Measurements from ENCODE around the gene DROSHA. TPM values are rescaled to one million over a fixed set of nuclear protein-coding genes. Genes with fewer than 3 reads are reported as not detected.
"Not testable (repeated sequence)": the region's sequence is repeated elsewhere in the genome, so short reads cannot be mapped to it uniquely, and the experiment has no call there.

Gene DROSHA
- total RNA-seq, 8 experiments from 2014 or later, result 32.7 to 106 (median 49.9) TPM

DNA sequence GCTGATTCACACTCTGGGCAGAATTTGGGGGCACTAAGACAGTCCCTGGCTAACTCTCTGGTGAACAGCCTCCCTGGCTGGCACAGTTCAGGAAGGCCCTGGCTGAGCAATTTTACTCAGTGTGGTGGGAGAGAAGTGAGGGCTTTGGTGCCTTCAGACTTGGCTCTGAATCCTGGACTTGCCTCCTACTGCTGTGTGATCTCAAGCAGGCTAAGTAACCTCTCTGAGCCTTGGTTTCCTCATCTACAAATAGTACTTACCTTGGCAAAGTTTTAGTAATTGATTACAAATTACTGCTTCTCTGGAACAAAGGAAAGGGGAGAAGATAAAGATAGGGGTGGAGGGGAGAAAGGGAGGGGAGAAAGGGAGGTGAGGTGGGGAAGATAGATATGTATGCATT is 153.8 kb downstream of the DROSHA start:
- peaks cover 0 to 5% of the 10 kb centered on the region in 2 donors for H3K4me1 ChIP-seq (replicated peaks in 1 of 2)
- H3K27ac ChIP-seq, result no peak overlapping the region
- H3K4me3 ChIP-seq, result no peak overlapping the region
- in situ Hi-C loops (cut with MboI; ENCODE audit: low pct_unique_long_range_greater_than_20kb in 2 of 9, low sequenced_read_pairs in 9 of 9, unreplicated experiment in 9 of 9), result no loop called here
- ATAC-seq (replicated peaks in 6 of 8), result no peak

- H3K27ac ChIP-seq, result no peak overlapping the region
- peaks cover 0 to 3% of the 10 kb centered on the region in 2 donors for H3K4me1 ChIP-seq (replicated peaks in 1 of 2)
- no peak overlapping the region for H3K4me3 ChIP-seq
- in situ Hi-C loops (cut with MboI; ENCODE audit: low pct_unique_long_range_greater_than_20kb in 2 of 9, low sequenced_read_pairs in 9 of 9, unreplicated experiment in 9 of 9), result no loop called here
- 59 to 94% (median 83%) methylated on average over 2 to 6 of the region's 6 CpGs; no CpG with 5 or more reads in 2 of the 10 experiments for WGBS, 10 experiments
- no peak for ATAC-seq (replicated peaks in 6 of 8)
Measured at GRCh38 chr5:31377274-31377946, 154.5 kb downstream of the DROSHA start.

DNA sequence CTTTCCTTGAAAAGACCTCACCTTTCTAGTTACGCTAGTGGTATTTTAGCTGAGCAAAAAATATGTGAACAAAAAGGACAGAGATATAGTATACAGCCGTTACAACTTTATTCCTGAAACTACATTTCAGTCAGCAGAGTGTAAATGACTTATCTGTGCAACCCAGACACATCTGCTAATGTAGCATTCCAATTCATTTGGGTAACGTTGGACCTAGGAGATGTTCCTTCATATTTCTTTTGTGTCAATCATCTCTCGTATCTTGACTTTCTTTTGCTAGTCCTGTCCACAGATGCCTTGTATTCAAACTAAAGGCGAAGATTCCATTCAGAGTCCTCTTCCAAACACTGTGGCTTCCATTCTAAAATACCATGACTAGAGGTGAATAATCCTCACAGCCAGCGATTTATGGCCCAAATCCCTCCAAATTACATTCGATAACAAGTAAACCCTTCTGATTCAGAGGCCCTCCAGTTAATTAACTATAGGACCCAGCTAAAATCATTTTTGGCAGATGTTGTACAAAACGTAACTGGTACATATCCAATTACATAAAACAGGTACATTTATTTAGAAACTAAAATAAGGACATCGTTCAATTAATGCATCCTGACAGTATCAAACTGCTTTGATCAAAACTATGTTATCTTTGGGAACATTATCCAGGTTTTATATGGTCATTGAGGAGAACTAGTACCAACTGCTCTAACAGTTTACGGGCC is 155.7 kb downstream of the DROSHA start:
- H3K4me3 ChIP-seq, result no peak overlapping the region
- in situ Hi-C loops (cut with MboI; ENCODE audit: low pct_unique_long_range_greater_than_20kb in 2 of 9, low sequenced_read_pairs in 9 of 9, unreplicated experiment in 9 of 9), result no loop called here
- ATAC-seq (replicated peaks in 6 of 8), result no peak
- peaks cover 0 to 2% of the 10 kb centered on the region in 2 donors for H3K4me1 ChIP-seq (replicated peaks in 1 of 2)
- no peak overlapping the region for H3K27ac ChIP-seq
- WGBS, 10 experiments, result 54 to 100% (median 88%) methylated on average over 1 to 9 of the region's 10 CpGs

DNA sequence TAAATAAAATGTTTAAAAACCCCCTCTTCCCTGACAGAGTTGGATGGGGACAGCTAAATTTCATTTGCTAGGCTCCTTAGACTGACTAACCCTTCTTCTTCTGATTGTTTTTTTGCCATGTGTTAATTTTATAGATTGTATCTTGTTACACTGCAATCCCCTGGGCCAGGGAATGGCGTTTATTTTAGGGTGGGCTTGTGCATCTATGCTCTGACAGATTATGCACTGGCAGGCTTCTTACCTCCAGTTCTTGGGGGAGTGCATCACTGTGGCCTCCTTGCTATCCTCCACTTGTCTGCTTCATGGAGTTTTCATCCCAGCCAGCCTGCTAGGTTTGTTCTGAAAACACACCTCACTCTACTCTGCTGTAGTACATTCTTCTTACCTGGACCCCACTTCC is 159.8 kb downstream of the DROSHA start:
- H3K4me3 ChIP-seq, result no peak overlapping the region
- no peak for ATAC-seq (replicated peaks in 6 of 8)
- no peaks in the 10 kb centered on the region for H3K4me1 ChIP-seq (replicated peaks in 1 of 2)
- 0 to 75% (median 17%) methylated on average over 1 of the region's 1 CpG; no CpG with 5 or more reads in 7 of the 10 experiments for WGBS, 10 experiments
- no peak overlapping the region for H3K27ac ChIP-seq
- in situ Hi-C loops (cut with MboI; ENCODE audit: low pct_unique_long_range_greater_than_20kb in 2 of 9, low sequenced_read_pairs in 9 of 9, unreplicated experiment in 9 of 9), result no loop called here

DNA sequence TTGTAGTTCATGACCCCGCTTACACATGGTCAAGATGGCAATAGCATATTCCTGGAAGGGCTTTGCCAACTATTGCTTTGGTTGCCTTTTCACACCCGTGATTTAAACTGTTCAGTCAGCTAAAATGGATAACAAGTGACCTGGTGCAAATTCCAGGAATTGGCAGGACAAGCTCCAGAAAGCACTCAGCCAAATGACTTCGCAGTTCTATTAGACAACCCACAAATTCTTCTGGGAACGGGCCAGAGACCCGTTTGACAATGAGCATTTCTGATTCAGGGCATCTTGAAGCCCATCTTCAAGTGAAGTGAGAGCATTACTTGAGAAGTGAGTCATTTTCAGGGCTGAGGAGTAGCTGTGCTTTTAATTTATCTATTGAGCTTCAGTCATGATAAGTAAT is 165.0 kb downstream of the DROSHA start:
- in situ Hi-C loops (cut with MboI; ENCODE audit: low pct_unique_long_range_greater_than_20kb in 2 of 9, low sequenced_read_pairs in 9 of 9, unreplicated experiment in 9 of 9), result no loop called here
- Histone ChIP-seq H3K4me1 (replicated peaks in 1 of 2) (no peaks in the 10 kb centered on the region), H3K27ac (no peak overlapping the region), H3K4me3 (no peak overlapping the region)
- peak in 1 of 8 experiments; percentile 77 for ATAC-seq (replicated peaks in 6 of 8)
- WGBS, 10 experiments, result 0 to 100% (median 60%) methylated on average over 1 to 4 of the region's 5 CpGs; no CpG with 5 or more reads in 3 of the 10 experiments

GRCh38 chr5:31365776-31366175 is 166.1 kb downstream of the DROSHA start:
- Histone ChIP-seq H3K4me3 (no peak overlapping the region), H3K4me1 (replicated peaks in 1 of 2) (no peaks in the 10 kb centered on the region), H3K27ac (no peak overlapping the region)
- ATAC-seq (replicated peaks in 6 of 8), result no peak
- WGBS, 10 experiments, result 29 to 100% (median 60%) methylated on average over 1 to 3 of the region's 3 CpGs; no CpG with 5 or more reads in 4 of the 10 experiments
- in situ Hi-C loops (cut with MboI; ENCODE audit: low pct_unique_long_range_greater_than_20kb in 2 of 9, low sequenced_read_pairs in 9 of 9, unreplicated experiment in 9 of 9), result no loop called here

DNA sequence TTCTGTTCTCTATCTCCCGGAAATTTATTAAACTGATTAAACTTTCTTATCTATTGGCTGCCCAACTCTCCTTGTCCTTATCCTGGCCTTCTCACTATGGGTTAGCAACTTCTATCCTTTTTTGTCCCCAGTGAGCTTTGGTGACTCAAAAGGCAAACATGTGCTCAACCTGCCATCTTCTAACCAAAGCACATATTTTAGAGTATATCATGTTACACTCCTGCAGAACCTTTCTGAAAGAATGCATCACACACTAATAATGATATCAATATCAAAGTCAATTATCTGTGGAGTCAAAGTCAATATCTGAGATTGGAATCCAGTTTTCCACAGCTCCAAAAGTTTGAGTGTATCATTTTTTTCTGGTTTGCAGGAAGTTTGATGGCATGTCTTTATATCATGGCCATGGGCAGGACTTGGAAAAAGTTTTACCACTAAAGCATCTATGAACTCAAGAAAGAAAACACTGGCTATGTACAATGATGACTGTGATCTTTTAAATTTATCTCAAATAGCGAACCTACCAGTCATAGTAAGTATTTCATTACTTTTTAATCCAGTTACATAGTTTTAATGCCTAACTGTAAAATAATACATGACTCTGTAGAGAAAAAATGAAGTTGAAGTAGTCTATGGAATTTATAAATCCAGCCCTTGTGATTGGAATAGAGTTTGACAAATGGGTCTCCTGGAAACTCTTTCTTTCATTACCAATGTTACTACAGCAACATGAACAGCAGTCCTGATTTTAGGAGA is 166.8 kb downstream of the DROSHA start:
- Histone ChIP-seq H3K4me3 (no peak overlapping the region), H3K4me1 (replicated peaks in 1 of 2) (no peaks in the 10 kb centered on the region), H3K27ac (no peak overlapping the region)
- WGBS, 10 experiments, result 0 to 100% (median 31%) methylated on average over 1 to 2 of the region's 2 CpGs; no CpG with 5 or more reads in 3 of the 10 experiments
- no peak for ATAC-seq (replicated peaks in 6 of 8)
- in situ Hi-C loops (cut with MboI; ENCODE audit: low pct_unique_long_range_greater_than_20kb in 2 of 9, low sequenced_read_pairs in 9 of 9, unreplicated experiment in 9 of 9), result no loop called here

DNA sequence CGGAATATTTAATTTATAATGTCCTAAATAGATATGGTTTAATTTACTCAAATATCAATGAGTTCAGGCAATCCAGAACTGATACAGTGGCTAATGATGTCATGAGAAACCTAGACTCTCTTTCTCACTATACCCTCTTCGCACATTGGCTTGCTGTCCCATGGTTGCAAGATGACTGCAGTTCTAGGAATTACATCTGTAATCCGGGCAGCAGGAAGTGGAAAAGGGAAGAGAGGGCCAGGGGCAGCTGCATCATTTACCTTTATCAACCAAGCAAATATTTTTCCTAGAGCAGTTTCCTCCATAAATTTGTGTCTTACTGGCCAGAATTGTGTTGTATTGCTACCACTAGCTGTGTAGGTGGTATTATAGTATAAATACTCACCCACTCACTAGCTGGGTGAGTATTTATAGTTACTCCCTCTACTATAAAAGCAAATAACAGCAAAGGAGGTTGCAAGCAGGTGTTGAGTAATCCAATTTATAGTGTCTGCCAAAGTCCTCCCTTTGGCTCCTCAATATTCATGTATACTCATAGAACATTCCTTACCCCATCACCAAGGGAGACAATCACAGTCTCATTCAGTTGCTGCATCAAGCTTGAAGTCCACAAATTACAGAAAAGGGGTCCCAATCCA is 168.8 kb downstream of the DROSHA start:
- Histone ChIP-seq H3K4me1 (replicated peaks in 1 of 2) (no peaks in the 10 kb centered on the region), H3K4me3 (no peak overlapping the region), H3K27ac (no peak overlapping the region)
- in situ Hi-C loops (cut with MboI; ENCODE audit: low pct_unique_long_range_greater_than_20kb in 2 of 9, low sequenced_read_pairs in 9 of 9, unreplicated experiment in 9 of 9), result no loop called here
- ATAC-seq (replicated peaks in 6 of 8), result peak in 2 of 8 experiments; percentile 18 to 33
- WGBS, 10 experiments, result 0 to 100% (median 55%) methylated on average over 1 to 3 of the region's 3 CpGs; no CpG with 5 or more reads in 2 of the 10 experiments

GRCh38 chr5:31362529-31362900 is 169.4 kb downstream of the DROSHA start:
- ATAC-seq (replicated peaks in 6 of 8), result no peak
- in situ Hi-C loops (cut with MboI; ENCODE audit: low pct_unique_long_range_greater_than_20kb in 2 of 9, low sequenced_read_pairs in 9 of 9, unreplicated experiment in 9 of 9), result no loop called here
- Histone ChIP-seq H3K4me3 (no peak overlapping the region), H3K4me1 (replicated peaks in 1 of 2) (no peaks in the 10 kb centered on the region), H3K27ac (no peak overlapping the region)
- 50 to 100% (median 67%) methylated on average over 1 of the region's 1 CpG; no CpG with 5 or more reads in 4 of the 10 experiments for WGBS, 10 experiments

- H3K4me3 ChIP-seq; H3K4me1 ChIP-seq (replicated peaks in 1 of 2); H3K27ac ChIP-seq; in situ Hi-C loops (cut with MboI; ENCODE audit: low pct_unique_long_range_greater_than_20kb in 2 of 9, low sequenced_read_pairs in 9 of 9, unreplicated experiment in 9 of 9): not testable (repeated sequence)
- peak in 3 of 8 experiments; percentile 28 to 72 (median 57) for ATAC-seq (replicated peaks in 6 of 8)
- 20 to 86% (median 75%) methylated on average over 1 to 5 of the region's 6 CpGs for WGBS, 10 experiments
Measured at GRCh38 chr5:31361704-31362528, 170.0 kb downstream of the DROSHA start.

GRCh38 chr5:31361234-31361633 is 170.7 kb downstream of the DROSHA start:
- in situ Hi-C loops (cut with MboI; ENCODE audit: low pct_unique_long_range_greater_than_20kb in 2 of 9, low sequenced_read_pairs in 9 of 9, unreplicated experiment in 9 of 9), result no loop called here
- Histone ChIP-seq H3K4me3 (no peak overlapping the region), H3K27ac (no peak overlapping the region), H3K4me1 (replicated peaks in 1 of 2) (no peaks in the 10 kb centered on the region)
- WGBS, 10 experiments, result 0 to 100% (median 81%) methylated on average over 1 of the region's 1 CpG; no CpG with 5 or more reads in 4 of the 10 experiments
- peak in 3 of 8 experiments; percentile 16 to 72 (median 66) for ATAC-seq (replicated peaks in 6 of 8)

DNA sequence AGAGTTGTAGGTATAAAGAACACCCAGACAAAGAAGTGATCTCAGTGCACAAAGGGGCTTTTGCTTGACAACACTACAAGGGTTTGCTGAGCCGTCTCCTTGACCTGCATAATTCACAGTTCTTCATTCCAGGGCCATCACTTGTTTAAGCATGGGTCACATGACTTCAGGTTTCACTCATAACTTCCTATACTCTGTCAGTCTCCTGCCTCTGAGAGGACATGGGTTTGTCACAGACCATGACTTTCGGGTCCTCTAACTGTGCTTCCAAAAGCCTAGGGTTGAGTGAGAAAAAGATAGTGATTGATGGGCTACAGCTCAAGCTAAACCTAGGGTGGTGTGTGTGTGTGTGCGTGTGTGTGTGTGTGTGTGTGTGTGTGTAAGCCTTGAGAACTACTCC is 172.1 kb downstream of the DROSHA start:
- ATAC-seq (replicated peaks in 6 of 8), result no peak
- Histone ChIP-seq H3K4me3 (no peak overlapping the region), H3K4me1 (replicated peaks in 1 of 2) (no peaks in the 10 kb centered on the region), H3K27ac (no peak overlapping the region)
- 20 to 89% (median 66%) methylated on average over 1 to 2 of the region's 3 CpGs; no CpG with 5 or more reads in 4 of the 10 experiments for WGBS, 10 experiments
- in situ Hi-C loops (cut with MboI; ENCODE audit: low pct_unique_long_range_greater_than_20kb in 2 of 9, low sequenced_read_pairs in 9 of 9, unreplicated experiment in 9 of 9), result no loop called here

Measured in motor neuron (in vitro differentiated cells).